ENCODE results near the gene HCK.

Gene HCK

DNA sequence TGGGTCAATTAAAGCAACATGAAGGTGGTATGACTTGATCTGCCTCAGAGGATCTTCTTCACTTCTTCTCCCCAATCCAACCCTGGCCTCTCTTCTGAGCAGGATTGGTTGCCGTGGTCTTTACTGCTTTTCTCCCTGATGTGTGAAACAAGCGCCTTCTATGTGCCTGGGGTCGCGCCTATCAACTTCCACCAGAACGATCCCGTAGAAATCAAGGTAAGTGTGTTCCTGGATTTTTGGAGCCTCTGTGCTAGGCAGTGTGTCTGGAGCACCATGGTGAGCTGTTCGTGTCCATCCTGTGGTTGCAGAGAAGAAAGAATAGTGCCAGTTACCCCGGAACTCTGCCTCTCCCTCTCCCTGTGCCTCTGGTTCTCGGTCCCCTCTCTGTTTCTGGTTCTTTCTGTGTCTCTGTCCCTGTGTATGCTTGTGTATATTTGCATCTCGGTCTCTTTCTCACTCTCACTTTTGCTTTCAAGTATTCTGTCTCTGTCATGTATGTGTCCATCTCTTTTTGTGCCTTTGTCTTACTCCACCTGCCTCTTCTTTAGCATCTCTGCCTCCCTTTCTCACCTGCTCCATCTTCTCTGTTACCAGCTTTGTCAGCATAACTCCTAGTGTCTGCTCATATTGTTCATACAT is 81.0 kb downstream of the HCK start:
- DNase-seq: no peak

GRCh38 chr20:32134026-32134425 is 82.0 kb downstream of the HCK start:
- DNase-seq: no peak

DNA sequence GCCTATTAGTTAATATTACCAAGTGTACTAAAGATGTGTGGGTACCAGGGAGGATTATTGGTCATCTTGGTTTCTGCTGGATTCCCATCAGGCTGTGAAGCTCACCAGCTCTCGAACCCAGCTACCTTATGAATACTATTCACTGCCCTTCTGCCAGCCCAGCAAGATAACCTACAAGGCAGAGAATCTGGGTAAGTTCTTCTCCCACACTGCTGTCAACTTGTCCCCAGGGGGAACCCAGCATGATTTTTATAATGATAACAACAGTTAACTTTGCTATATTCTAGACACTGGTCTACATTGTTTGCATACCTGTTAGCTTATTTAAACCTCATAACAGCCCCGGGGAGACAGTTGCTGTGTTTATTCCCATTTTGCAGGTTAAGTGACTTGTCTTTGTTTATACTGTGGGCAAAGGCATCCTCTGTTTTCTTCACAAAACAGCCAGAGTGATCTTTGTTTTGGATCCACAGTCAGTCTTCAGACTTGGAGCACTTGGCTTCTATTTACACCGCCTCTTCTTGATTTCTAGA is 84.0 kb downstream of the HCK start:
- DNase-seq: no peak

DNA sequence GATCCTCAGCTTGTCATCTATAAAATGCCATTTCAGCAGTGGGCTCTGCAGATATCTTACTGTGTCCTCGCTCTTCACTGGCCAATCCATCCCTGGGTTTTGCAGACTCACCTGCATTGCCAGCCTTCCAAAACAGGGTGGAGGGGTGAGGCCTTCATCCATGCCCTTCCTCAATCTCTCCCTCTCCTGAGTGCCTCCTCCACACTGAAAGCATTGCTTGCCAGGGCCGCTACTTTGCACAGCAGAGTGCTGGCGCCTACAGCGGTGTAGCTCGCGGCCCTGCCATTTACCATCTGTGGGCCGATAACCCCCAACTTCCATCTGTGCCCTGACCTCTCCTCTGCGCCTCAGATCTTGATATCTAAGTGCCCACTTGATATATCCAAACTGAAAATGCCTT is 86.9 kb downstream of the HCK start:
- no peak for DNase-seq

- no peak for DNase-seq
Observed at GRCh38 chr20:32139947-32140346, 87.9 kb downstream of the HCK start.

DNA sequence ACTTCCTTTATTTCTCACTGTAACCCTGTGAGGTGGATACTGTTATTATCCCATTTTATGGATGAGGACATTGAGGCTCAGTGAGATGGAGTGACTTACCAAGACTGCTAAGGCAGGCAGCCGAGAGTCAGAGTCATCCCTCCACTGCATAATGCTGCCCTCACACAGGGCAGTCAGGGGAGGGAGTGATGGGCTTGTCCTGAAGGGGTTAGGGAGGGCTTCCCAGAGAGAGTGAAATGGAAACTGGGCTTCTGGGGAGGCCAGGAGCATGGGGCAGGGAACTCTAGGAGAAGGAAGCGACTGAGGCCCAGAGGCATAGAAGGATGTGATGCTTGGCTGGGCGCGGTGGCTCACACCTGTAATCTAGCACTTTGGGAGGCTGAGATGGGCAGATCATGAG is 88.6 kb downstream of the HCK start:
- no peak for DNase-seq

DNA sequence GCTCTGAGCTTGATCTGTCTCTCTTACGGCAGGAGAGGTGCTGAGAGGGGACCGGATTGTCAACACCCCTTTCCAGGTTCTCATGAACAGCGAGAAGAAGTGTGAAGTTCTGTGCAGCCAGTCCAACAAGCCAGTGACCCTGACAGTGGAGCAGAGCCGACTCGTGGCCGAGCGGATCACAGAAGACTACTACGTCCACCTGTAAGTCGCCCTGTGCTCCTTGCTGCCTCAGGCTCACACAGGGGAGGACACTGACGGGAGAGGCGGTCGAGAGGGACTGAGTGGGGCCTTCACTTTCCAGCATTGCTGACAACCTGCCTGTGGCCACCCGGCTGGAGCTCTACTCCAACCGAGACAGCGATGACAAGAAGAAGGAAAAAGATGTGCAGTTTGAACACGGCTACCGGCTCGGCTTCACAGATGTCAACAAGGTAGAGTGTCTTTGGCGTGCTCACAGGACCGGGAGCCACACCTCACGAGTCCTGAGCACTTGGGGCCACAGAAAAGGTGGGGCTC is 89.5 kb downstream of the HCK start:
- no peak for DNase-seq

GRCh38 chr20:32142088-32142487 is 90.0 kb downstream of the HCK start:
- DNase-seq: no peak

DNA sequence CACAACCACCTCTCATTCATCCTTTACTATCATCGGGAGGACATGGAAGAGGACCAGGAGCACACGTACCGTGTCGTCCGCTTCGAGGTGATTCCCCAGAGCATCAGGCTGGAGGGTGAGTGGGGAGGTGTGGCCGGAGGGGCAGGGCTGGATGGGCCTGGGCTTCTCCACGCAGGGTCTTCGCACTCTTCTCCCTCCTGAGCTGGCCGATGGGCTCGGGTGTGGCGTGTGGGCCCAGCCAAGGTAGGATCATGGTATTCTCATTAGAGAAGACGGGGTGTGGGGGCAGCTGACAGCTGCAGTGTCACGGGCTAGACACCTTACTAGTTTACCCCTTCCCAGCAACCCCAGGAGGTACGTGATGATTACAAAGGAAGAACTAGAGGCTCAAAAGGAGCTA is 90.9 kb downstream of the HCK start:
- no peak for DNase-seq

- no peak for DNase-seq
Observed at GRCh38 chr20:32144898-32145662, 93.0 kb downstream of the HCK start.

- DNase-seq: no peak
Observed at GRCh38 chr20:32149566-32150170, 97.6 kb downstream of the HCK start.

- no peak for DNase-seq
Observed at GRCh38 chr20:32150291-32150848, 98.3 kb downstream of the HCK start.

All from inflammatory macrophage treated with lipopolysaccharide for 4 hours (primary cell).